ENCODE measurements around the gene GSG1L. TPM values are rescaled to one million over a fixed set of nuclear protein-coding genes. Genes with fewer than 3 reads are reported as not detected.

The GSG1L gene
- total and polyA plus RNA-seq, 2 experiments from 2014 or later: not detected

GRCh38 chr16:27862953-27863352 is 200.6 kb downstream of the GSG1L start:
- H3K79me2 ChIP-seq: no peaks in the 10 kb centered on the region
- no peaks in the 10 kb centered on the region for H3K9me3 ChIP-seq (ENCODE audit: low read depth)
- no peak for TF ChIP-seq CTCF (IDR thresholded peaks at IDR 0.05; ENCODE audit: poor library complexity)
- no peak for TF ChIP-seq EZH2phosphoT487 (IDR thresholded peaks at IDR 0.05; ENCODE audit: low read depth, severe bottlenecking, unreplicated experiment)
- no peak for TF ChIP-seq EZH2 (IDR thresholded peaks at IDR 0.05; ENCODE audit: borderline replicate concordance)
- no peaks in the 10 kb centered on the region for H3K36me3 ChIP-seq (replicated peaks; ENCODE audit: insufficient read depth, low read depth)
- H2AFZ ChIP-seq: no peak overlapping the region
- no peaks in the 10 kb centered on the region for H4K20me1 ChIP-seq (ENCODE audit: insufficient read depth, poor library complexity, severe bottlenecking)
- no peak overlapping the region for H3K4me3 ChIP-seq
- H3K4me1 ChIP-seq (ENCODE audit: insufficient read depth): no peaks in the 10 kb centered on the region
- WGBS (ENCODE audit: low lambda C conversion rate, missing lambda C conversion rate): 85% methylated on average over 1 of the region's 1 CpG
- H3K4me2 ChIP-seq: no peak overlapping the region
- no peaks in the 10 kb centered on the region for H3K27me3 ChIP-seq
- H3K9me2 ChIP-seq (replicated peaks; ENCODE audit: insufficient read depth): no peaks in the 10 kb centered on the region
- no peak for DNase-seq (ENCODE audit: low spot score)
- no peak overlapping the region for H3K27ac ChIP-seq

- Histone ChIP-seq H3K9me3 (ENCODE audit: low read depth) (no peaks in the 10 kb centered on the region), H3K27ac (no peak overlapping the region), H3K9me2 (replicated peaks; ENCODE audit: insufficient read depth) (no peaks in the 10 kb centered on the region), H3K4me2 (no peak overlapping the region), H2AFZ (no peak overlapping the region), H4K20me1 (ENCODE audit: insufficient read depth, poor library complexity, severe bottlenecking) (no peaks in the 10 kb centered on the region), H3K27me3 (no peaks in the 10 kb centered on the region), H3K4me1 (ENCODE audit: insufficient read depth) (no peaks in the 10 kb centered on the region), H3K4me3 (no peak overlapping the region), H3K79me2 (no peaks in the 10 kb centered on the region), H3K36me3 (replicated peaks; ENCODE audit: insufficient read depth, low read depth) (no peaks in the 10 kb centered on the region)
- WGBS (ENCODE audit: low lambda C conversion rate, missing lambda C conversion rate): 80% methylated on average over 7 of the region's 7 CpGs
- TF ChIP-seq CTCF (IDR thresholded peaks at IDR 0.05; ENCODE audit: poor library complexity): no peak
- no peak for TF ChIP-seq EZH2 (IDR thresholded peaks at IDR 0.05; ENCODE audit: borderline replicate concordance)
- no peak for TF ChIP-seq EZH2phosphoT487 (IDR thresholded peaks at IDR 0.05; ENCODE audit: low read depth, severe bottlenecking, unreplicated experiment)
- no peak for DNase-seq (ENCODE audit: low spot score)
Observed at GRCh38 chr16:27860091-27860490, 203.4 kb downstream of the GSG1L start.

GRCh38 chr16:27859020-27859419 is 204.5 kb downstream of the GSG1L start:
- Histone ChIP-seq H3K27me3 (no peaks in the 10 kb centered on the region), H3K9me2 (replicated peaks; ENCODE audit: insufficient read depth) (no peaks in the 10 kb centered on the region), H3K4me1 (ENCODE audit: insufficient read depth) (no peaks in the 10 kb centered on the region), H3K4me3 (no peak overlapping the region), H2AFZ (no peak overlapping the region), H4K20me1 (ENCODE audit: insufficient read depth, poor library complexity, severe bottlenecking) (no peaks in the 10 kb centered on the region), H3K36me3 (replicated peaks; ENCODE audit: insufficient read depth, low read depth) (no peaks in the 10 kb centered on the region), H3K4me2 (no peak overlapping the region), H3K27ac (no peak overlapping the region), H3K9me3 (ENCODE audit: low read depth) (no peaks in the 10 kb centered on the region), H3K79me2 (no peaks in the 10 kb centered on the region)
- no peak for DNase-seq (ENCODE audit: low spot score)
- WGBS (ENCODE audit: low lambda C conversion rate, missing lambda C conversion rate): 55% methylated on average over 8 of the region's 8 CpGs
- TF ChIP-seq CTCF (IDR thresholded peaks at IDR 0.05; ENCODE audit: poor library complexity): no peak
- no peak for TF ChIP-seq EZH2 (IDR thresholded peaks at IDR 0.05; ENCODE audit: borderline replicate concordance)
- no peak for TF ChIP-seq EZH2phosphoT487 (IDR thresholded peaks at IDR 0.05; ENCODE audit: low read depth, severe bottlenecking, unreplicated experiment)

- WGBS (ENCODE audit: low lambda C conversion rate, missing lambda C conversion rate): 81% methylated on average over 3 of the region's 3 CpGs
- Histone ChIP-seq H3K4me2 (no peak overlapping the region), H3K79me2 (no peaks in the 10 kb centered on the region), H3K27ac (no peak overlapping the region), H3K4me3 (no peak overlapping the region), H3K9me3 (ENCODE audit: low read depth) (no peaks in the 10 kb centered on the region), H3K9me2 (replicated peaks; ENCODE audit: insufficient read depth) (no peaks in the 10 kb centered on the region), H3K27me3 (peaks cover 4% of the 10 kb centered on the region), H3K36me3 (replicated peaks; ENCODE audit: insufficient read depth, low read depth) (no peaks in the 10 kb centered on the region), H4K20me1 (ENCODE audit: insufficient read depth, poor library complexity, severe bottlenecking) (no peaks in the 10 kb centered on the region), H2AFZ (no peak overlapping the region), H3K4me1 (ENCODE audit: insufficient read depth) (no peaks in the 10 kb centered on the region)
- DNase-seq (ENCODE audit: low spot score): no peak
- TF ChIP-seq EZH2phosphoT487 (IDR thresholded peaks at IDR 0.05; ENCODE audit: low read depth, severe bottlenecking, unreplicated experiment) (no peak), EZH2 (IDR thresholded peaks at IDR 0.05; ENCODE audit: borderline replicate concordance) (no peak), CTCF (IDR thresholded peaks at IDR 0.05; ENCODE audit: poor library complexity) (no peak)
Observed at GRCh38 chr16:27853651-27854050, 209.9 kb downstream of the GSG1L start.
